GOT3 (cell line): ENCODE results near the gene C1QL3.

Experiments used
- DNase-seq: peaks from one replicate; lab custom pipeline; 2025; ENCODE audit warnings: mixed read lengths; lab: John Stamatoyannopoulos, UW

C1QL3 gene

GRCh38 chr10:16493884-16494536, 27.7 kb downstream of the C1QL3 start:
- no peak for DNase-seq

- no peak for DNase-seq
Measured at GRCh38 chr10:16491933-16492332, 29.7 kb downstream of the C1QL3 start.

DNA sequence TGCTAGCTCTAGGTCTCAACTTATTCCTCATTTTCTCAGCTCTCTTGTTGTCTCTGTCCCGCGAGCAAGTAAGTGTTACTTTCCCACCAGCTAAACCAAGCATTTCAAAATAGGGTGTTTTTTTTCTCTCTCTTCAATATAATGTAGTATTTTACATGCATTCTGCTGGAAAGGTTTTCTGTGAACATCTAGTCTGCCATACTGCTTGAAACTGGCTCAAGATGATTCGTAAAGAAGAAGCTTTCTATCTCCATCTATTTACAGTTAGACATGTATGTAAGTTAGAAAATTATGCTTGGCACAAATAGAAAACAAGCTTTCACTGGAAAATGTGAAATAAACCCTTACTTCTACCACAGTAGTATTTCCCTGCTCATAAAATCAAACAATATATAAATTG, 31.2 kb downstream of the C1QL3 start:
- no peak for DNase-seq

DNA sequence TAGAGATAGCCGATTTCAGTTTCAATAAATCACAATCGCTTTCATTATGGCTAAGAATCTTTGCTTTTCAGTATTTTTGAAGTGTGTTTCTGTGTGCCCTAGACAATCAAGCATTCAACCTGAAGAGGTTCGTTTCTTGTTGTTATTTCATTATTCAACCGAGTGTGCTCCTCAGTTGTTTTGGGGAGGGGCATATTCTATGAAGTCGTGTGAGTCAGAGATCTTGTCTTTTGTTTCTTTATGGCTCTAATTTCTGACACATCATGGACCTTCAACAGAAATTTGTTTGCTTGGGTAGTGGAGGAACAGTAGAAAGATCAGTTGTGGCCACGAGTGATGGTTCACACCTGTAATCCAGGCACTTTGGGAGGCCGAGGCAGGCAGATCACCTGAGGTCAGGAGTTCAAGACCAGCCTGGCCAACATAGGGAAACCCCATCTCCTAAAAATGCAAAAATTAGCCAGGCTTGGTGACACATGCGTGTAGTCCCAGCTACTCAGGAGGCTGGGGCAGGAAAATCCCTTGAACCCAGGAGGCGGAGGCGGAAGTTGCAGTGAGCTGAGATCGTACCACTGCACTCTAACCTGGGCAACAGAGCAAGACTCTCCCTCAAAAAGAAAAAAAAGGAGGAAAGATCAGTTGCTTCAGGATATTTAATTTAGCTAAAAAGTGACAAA, 38.3 kb downstream of the C1QL3 start:
- no peak for DNase-seq

DNA sequence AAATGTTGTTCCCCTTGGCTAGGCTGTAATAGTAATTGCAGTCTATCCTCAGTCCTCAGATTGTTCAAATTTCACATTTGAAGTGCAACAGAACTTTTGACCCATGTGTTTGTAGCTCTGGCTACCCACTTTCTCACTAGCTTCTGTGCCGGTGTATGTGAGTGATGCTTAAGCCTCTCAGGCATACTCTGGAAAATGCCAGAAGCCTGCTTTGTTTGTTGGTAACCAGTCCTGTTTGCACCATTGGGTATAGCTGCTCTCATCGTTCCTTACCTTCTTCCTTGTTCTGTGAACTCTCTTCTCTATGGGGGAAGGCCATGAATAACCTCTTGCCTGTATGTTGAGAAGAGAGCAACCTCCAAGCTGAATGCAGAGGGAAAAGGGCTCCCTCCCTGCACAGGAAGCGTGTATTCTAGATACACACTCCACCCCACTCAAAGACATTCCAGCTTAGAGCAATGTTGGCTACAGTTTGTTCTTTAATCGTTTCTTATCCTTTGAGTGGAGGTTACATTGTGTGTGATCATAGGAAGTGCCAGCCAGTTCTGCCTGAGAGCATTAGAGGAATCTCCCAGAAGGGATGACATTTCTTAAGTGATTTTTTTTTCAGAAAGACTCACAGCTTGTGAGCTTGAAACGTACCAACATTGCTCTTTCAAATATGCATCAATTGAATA, 40.5 kb downstream of the C1QL3 start:
- no peak for DNase-seq

GRCh38 chr10:16478801-16479200, 42.9 kb downstream of the C1QL3 start:
- DNase-seq = no peak

GRCh38 chr10:16477757-16478156, 43.9 kb downstream of the C1QL3 start:
- DNase-seq = no peak

GRCh38 chr10:16472828-16473227, 48.9 kb downstream of the C1QL3 start:
- no peak for DNase-seq

DNA sequence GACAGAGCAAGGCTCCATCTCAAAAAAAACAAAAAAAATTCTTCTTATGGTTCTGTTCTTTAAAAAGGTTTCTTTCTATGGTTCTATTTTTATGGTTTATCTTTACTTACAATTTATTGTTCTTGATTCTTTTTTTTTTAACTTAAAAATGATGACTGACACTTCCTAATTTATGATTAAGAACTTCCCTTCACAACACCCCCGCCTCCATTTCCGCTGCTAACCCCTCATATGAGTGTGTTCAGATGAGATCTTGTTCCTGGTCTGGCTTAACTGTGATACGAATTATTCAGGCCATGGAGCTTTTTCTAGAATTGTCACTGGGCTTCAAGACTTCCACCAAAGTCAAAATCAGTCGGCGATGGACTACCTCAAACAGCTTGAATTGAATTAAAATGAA, 50.9 kb downstream of the C1QL3 start:
- no peak for DNase-seq

- DNase-seq = no peak
Measured at GRCh38 chr10:16466001-16466400, 55.7 kb downstream of the C1QL3 start.
